HepG2 (cell line): ENCODE measurements around the gene ZFYVE28. TPM values are rescaled to one million over a fixed set of nuclear protein-coding genes. Genes with fewer than 3 reads are reported as not detected.

Experiments
- AGO2 ChIP-seq: fragments of 200-400 bp; formaldehyde crosslinking; optimal IDR thresholded peaks from 2 replicates; pipeline ENCODE3; 2017; ENCODE audit warnings: mild to moderate bottlenecking, low read depth, low read length, moderate library complexity
- FOXP1 ChIP-seq, 2 experiments: fragments of 450-650 bp in 1 of 2; IDR thresholded peaks; 2 replicates each; pipeline ENCODE4 v1.6.1; 2017 to 2018; ENCODE audit warnings: antibody characterized with exemption in 1 of 2
- HNRNPUL1 ChIP-seq: fragments of 200-400 bp; formaldehyde crosslinking; IDR thresholded peaks from 2 replicates; pipeline ENCODE4 v1.6.1; 2017; ENCODE audit warnings: low read depth, mild to moderate bottlenecking, low read length, moderate library complexity
- KDM5B ChIP-seq: sonication (generic); formaldehyde crosslinking; IDR thresholded peaks from 2 replicates; pipeline ENCODE4 v1.4.0; 2020; ENCODE audit warnings: missing genetic modification reagents, mild to moderate bottlenecking, borderline replicate concordance
- MAFK ChIP-seq, 2 experiments: IDR thresholded peaks in 1 of 2; conservative IDR thresholded peaks in 1 of 2; 2 replicates each; pipeline ENCODE4 v1.6.1; 2011; ENCODE audit warnings: improper control_type of control experiment in 2 of 2, low read length in 2 of 2
- NFKB2 ChIP-seq: sonication (generic); formaldehyde crosslinking; IDR thresholded peaks from 2 replicates; pipeline ENCODE4 v1.4.0; 2020; ENCODE audit warnings: missing genetic modification reagents, borderline replicate concordance
- NR2F6 ChIP-seq, 2 experiments: IDR thresholded peaks; 2 replicates each; pipeline ENCODE4 v1.6.1; 2016; ENCODE audit warnings: antibody characterized with exemption in 1 of 2, mild to moderate bottlenecking in 1 of 2
- NRL ChIP-seq: sonication (generic); formaldehyde crosslinking; IDR thresholded peaks from 2 replicates; pipeline ENCODE4 v1.5.0; 2020; ENCODE audit warnings: missing genetic modification reagents, mild to moderate bottlenecking, moderate library complexity, borderline replicate concordance
- PHB2 ChIP-seq: fragments of 450-650 bp; IDR thresholded peaks from 2 replicates; pipeline ENCODE4 v1.6.1; 2018; ENCODE audit not compliant: partially characterized antibody
- SRF ChIP-seq: IDR thresholded peaks from 2 replicates; pipeline ENCODE4 v1.6.1; 2011; ENCODE audit warnings: mild to moderate bottlenecking, low read depth, low read length, moderate library complexity
- ZBTB3 ChIP-seq: sonication (generic); formaldehyde crosslinking; IDR thresholded peaks from 2 replicates; pipeline ENCODE4 v1.4.0; 2020; ENCODE audit warnings: low read depth, mild to moderate bottlenecking, moderate library complexity, missing genetic modification reagents, borderline replicate concordance
- ZNF253 ChIP-seq: sonication (generic); formaldehyde crosslinking; IDR thresholded peaks from 2 replicates; pipeline ENCODE4 v1.8.0; 2022; ENCODE audit warnings: mild to moderate bottlenecking, missing genetic modification reagents, borderline replicate concordance
- ZNF441 ChIP-seq: sonication (generic); formaldehyde crosslinking; IDR thresholded peaks from 2 replicates; pipeline ENCODE4 v1.7.0; 2021; ENCODE audit warnings: missing genetic modification reagents, borderline replicate concordance
- ZNF841 ChIP-seq: sonication (generic); formaldehyde crosslinking; IDR thresholded peaks from 2 replicates; pipeline ENCODE4 v1.8.1; 2023; ENCODE audit warnings: missing genetic modification reagents, borderline replicate concordance
- ZSCAN12 ChIP-seq: sonication (generic); formaldehyde crosslinking; IDR thresholded peaks from 2 replicates; pipeline ENCODE4 v1.9.0; 2021; ENCODE audit warnings: mild to moderate bottlenecking, missing genetic modification reagents
- polyA plus RNA-seq, 8 experiments: library from polyadenylated mRNA; depleted of rRNA in 3 of 8; stranded (reverse) in 7 of 8; unstranded in 1 of 8; fragments of >200 nt; fragmentation: Illumina TruSeq in 4 of 8; extraction: Trizol in 4 of 8; gene quantifications; 2 replicates each; pipeline versions ENCODE4 v1.2.1 to v1.2.3, GENCODE V29; 2011 to 2016; ENCODE audit warnings: low read depth in 4 of 8, missing spikeins in 1 of 8, mixed read lengths in 1 of 8; ENCODE audit not compliant: insufficient read depth in 1 of 8
- total RNA-seq, 5 experiments: library from RNA; depleted of rRNA; stranded (reverse); fragments of >200 nt; fragmentation: Illumina TruSeq; extraction: Trizol; gene quantifications; 2 replicates each; pipeline ENCODE4 v1.2.3, GENCODE V29; 2016; ENCODE audit warnings: low read depth in 1 of 5
- TF ChIP-seq, protein P1 (sequence below): sonication (generic); formaldehyde crosslinking; IDR thresholded peaks from 2 replicates; pipeline ENCODE4 v1.9.0; 2021; ENCODE audit warnings: missing genetic modification reagents, mild to moderate bottlenecking, borderline replicate concordance
- TF ChIP-seq, protein P2 (sequence below): sonication (generic); formaldehyde crosslinking; IDR thresholded peaks from 2 replicates; pipeline ENCODE4 v1.5.0; 2020; ENCODE audit warnings: missing genetic modification reagents
- TF ChIP-seq, protein P3 (sequence below): sonication (generic); formaldehyde crosslinking; IDR thresholded peaks from 2 replicates; pipeline ENCODE4 v1.5.1; 2020; ENCODE audit warnings: mild to moderate bottlenecking, missing genetic modification reagents
- TF ChIP-seq, protein P4 (sequence below): sonication (generic); formaldehyde crosslinking; IDR thresholded peaks from 2 replicates; pipeline ENCODE4 v1.4.0; 2020; ENCODE audit warnings: missing genetic modification reagents, borderline replicate concordance

Gene ZFYVE28
- total and polyA plus RNA-seq, 2 of the 13 experiments (the other 11 are each of a cell fraction or from before 2014, with no cell fraction given) = 0.12 to 0.22 TPM

DNA sequence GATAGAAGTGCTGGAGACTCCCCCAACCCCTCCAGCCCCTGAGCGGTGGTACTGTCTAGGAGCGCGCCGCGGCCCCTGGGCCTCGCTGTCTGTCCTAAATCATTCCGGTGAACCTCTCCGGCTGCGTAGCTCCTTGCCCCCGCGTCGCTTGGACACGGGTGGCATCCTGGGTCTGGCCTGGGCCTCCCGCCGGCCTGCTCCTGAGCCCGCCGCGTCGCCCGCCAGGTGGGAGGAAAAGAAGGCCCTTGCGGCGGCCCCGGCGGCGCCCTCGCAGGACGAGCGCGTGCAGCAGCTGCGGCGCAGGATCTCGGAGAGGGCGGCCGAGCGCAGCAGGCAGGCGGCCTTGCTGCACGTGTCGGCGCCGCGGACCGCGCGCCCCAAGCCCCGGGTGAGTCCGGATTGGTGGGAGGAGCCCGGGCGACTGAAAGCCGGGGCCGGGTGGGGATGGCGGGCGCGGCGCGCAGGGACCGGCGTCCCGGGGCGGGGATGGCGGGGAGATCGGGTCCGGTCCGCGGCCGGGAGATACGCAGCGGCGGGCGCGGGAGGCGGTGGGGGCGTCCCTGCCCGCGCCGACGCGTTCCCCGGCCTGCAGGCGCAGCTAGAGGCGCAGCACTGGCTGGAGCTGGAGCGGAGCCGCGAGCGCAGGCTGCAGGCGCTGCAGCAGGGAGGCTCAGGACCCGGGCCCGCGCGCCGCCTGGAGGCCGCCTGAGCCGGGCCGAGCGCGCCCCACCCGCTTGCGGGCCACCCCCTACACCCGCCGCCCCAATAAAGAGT is 44.0 kb upstream of the ZFYVE28 start (continued):
- no peak for TF ChIP-seq NR2F6 (IDR thresholded peaks at IDR 0.05)
- no peak for TF ChIP-seq NR2F6 (CRISPR knock-in tag; IDR thresholded peaks at IDR 0.05)
- TF ChIP-seq PHB2 = no peak
- no peak for TF ChIP-seq MAFK (conservative IDR thresholded peaks at IDR 0.05 in 1 of 2, IDR thresholded peaks at IDR 0.05 in 1 of 2; ENCODE audit: low read length in 2 of 2)
- TF ChIP-seq KDM5B = peak; percentile 88; the same call in 1 of the 2 replicates
- no peak for TF ChIP-seq ZBTB3 (CRISPR knock-in tag)
- TF ChIP-seq FOXP1 (IDR thresholded peaks at IDR 0.05) = no peak
- no peak for TF ChIP-seq FOXP1 (CRISPR knock-in tag; IDR thresholded peaks at IDR 0.05)
- TF ChIP-seq, protein P1, sequence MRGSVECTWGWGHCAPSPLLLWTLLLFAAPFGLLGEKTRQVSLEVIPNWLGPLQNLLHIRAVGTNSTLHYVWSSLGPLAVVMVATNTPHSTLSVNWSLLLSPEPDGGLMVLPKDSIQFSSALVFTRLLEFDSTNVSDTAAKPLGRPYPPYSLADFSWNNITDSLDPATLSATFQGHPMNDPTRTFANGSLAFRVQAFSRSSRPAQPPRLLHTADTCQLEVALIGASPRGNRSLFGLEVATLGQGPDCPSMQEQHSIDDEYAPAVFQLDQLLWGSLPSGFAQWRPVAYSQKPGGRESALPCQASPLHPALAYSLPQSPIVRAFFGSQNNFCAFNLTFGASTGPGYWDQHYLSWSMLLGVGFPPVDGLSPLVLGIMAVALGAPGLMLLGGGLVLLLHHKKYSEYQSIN (CRISPR knock-in tag) = no peak
- TF ChIP-seq, protein P2, sequence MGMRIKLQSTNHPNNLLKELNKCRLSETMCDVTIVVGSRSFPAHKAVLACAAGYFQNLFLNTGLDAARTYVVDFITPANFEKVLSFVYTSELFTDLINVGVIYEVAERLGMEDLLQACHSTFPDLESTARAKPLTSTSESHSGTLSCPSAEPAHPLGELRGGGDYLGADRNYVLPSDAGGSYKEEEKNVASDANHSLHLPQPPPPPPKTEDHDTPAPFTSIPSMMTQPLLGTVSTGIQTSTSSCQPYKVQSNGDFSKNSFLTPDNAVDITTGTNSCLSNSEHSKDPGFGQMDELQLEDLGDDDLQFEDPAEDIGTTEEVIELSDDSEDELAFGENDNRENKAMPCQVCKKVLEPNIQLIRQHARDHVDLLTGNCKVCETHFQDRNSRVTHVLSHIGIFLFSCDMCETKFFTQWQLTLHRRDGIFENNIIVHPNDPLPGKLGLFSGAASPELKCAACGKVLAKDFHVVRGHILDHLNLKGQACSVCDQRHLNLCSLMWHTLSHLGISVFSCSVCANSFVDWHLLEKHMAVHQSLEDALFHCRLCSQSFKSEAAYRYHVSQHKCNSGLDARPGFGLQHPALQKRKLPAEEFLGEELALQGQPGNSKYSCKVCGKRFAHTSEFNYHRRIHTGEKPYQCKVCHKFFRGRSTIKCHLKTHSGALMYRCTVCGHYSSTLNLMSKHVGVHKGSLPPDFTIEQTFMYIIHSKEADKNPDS (CRISPR knock-in tag) = no peak
- peak; percentile 92; the same call in 1 of the 2 replicates for TF ChIP-seq ZNF253 (CRISPR knock-in tag)
- TF ChIP-seq AGO2 = no peak
- TF ChIP-seq NFKB2 (CRISPR knock-in tag) = peak; percentile 95
- TF ChIP-seq ZSCAN12 (CRISPR knock-in tag) = no peak
- TF ChIP-seq, protein P3, sequence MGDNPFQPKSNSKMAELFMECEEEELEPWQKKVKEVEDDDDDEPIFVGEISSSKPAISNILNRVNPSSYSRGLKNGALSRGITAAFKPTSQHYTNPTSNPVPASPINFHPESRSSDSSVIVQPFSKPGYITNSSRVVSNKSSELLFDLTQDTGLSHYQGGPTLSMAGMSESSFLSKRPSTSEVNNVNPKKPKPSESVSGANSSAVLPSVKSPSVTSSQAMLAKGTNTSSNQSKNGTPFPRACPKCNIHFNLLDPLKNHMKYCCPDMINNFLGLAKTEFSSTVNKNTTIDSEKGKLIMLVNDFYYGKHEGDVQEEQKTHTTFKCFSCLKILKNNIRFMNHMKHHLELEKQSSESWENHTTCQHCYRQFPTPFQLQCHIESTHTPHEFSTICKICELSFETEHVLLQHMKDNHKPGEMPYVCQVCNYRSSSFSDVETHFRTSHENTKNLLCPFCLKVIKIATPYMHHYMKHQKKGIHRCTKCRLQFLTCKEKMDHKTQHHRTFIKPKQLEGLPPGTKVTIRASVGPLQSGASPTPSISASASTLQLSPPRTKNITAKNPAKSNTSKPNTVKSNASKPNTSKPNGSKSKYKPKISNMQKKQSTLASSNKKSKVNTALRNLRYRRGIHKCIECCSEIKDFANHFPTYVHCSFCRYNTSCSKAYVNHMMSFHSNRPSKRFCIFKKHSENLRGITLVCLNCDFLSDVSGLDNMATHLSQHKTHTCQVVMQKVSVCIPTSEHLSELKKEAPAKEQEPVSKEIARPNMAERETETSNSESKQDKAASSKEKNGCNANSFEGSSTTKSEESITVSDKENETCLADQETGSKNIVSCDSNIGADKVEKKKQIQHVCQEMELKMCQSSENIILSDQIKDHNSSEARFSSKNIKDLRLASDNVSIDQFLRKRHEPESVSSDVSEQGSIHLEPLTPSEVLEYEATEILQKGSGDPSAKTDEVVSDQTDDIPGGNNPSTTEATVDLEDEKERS (CRISPR knock-in tag) = no peak
- TF ChIP-seq SRF = no peak
- TF ChIP-seq NRL = no peak; the same call in 1 of the 2 replicates
- no peak for TF ChIP-seq HNRNPUL1
- peak; percentile 95 for TF ChIP-seq ZNF841 (CRISPR knock-in tag)
- no peak for TF ChIP-seq ZNF441 (CRISPR knock-in tag)
- TF ChIP-seq, protein P4, sequence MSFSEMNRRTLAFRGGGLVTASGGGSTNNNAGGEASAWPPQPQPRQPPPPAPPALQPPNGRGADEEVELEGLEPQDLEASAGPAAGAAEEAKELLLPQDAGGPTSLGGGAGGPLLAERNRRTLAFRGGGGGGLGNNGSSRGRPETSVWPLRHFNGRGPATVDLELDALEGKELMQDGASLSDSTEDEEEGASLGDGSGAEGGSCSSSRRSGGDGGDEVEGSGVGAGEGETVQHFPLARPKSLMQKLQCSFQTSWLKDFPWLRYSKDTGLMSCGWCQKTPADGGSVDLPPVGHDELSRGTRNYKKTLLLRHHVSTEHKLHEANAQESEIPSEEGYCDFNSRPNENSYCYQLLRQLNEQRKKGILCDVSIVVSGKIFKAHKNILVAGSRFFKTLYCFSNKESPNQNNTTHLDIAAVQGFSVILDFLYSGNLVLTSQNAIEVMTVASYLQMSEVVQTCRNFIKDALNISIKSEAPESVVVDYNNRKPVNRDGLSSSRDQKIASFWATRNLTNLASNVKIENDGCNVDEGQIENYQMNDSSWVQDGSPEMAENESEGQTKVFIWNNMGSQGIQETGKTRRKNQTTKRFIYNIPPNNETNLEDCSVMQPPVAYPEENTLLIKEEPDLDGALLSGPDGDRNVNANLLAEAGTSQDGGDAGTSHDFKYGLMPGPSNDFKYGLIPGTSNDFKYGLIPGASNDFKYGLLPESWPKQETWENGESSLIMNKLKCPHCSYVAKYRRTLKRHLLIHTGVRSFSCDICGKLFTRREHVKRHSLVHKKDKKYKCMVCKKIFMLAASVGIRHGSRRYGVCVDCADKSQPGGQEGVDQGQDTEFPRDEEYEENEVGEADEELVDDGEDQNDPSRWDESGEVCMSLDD (CRISPR knock-in tag) = peak; percentile 34; the same call in 1 of the 2 replicates
